ENCODE data around the gene NRXN3.

DNA sequence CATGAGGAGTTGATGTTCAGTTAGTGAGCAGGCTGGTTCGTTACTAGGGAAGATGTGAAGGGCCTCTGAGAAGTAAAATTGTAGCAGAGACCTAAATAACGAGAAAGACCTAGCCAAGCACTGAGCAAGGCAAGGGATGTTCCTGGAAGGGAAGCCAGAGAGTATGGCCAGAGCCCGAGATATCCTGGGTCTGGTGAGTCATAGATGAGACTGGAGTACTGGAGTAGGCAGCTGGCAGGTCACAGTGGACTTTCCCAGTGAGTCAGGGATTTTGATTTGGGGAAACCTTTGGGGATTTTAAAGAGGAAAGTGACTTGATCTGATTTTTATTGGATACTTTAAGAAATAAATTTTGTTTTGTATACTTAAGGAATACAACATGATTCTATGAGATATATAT lies 1672.1 kb downstream of the NRXN3 start:
- TF ChIP-seq, protein P1, sequence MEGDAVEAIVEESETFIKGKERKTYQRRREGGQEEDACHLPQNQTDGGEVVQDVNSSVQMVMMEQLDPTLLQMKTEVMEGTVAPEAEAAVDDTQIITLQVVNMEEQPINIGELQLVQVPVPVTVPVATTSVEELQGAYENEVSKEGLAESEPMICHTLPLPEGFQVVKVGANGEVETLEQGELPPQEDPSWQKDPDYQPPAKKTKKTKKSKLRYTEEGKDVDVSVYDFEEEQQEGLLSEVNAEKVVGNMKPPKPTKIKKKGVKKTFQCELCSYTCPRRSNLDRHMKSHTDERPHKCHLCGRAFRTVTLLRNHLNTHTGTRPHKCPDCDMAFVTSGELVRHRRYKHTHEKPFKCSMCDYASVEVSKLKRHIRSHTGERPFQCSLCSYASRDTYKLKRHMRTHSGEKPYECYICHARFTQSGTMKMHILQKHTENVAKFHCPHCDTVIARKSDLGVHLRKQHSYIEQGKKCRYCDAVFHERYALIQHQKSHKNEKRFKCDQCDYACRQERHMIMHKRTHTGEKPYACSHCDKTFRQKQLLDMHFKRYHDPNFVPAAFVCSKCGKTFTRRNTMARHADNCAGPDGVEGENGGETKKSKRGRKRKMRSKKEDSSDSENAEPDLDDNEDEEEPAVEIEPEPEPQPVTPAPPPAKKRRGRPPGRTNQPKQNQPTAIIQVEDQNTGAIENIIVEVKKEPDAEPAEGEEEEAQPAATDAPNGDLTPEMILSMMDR (conservative IDR thresholded peaks at IDR 0.05; ENCODE audit: low read depth, low read length): no peak
- TF ChIP-seq, protein P2, sequence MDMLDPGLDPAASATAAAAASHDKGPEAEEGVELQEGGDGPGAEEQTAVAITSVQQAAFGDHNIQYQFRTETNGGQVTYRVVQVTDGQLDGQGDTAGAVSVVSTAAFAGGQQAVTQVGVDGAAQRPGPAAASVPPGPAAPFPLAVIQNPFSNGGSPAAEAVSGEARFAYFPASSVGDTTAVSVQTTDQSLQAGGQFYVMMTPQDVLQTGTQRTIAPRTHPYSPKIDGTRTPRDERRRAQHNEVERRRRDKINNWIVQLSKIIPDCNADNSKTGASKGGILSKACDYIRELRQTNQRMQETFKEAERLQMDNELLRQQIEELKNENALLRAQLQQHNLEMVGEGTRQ (IDR thresholded peaks at IDR 0.05; ENCODE audit: low read depth, low read length): no peak
- no peak for TF ChIP-seq CEBPB (IDR thresholded peaks at IDR 0.05; ENCODE audit: low read depth, low read length)
- no peak for TF ChIP-seq RCOR1 (IDR thresholded peaks at IDR 0.05; ENCODE audit: insufficient replicate concordance, low read length)
- TF ChIP-seq, protein P3, sequence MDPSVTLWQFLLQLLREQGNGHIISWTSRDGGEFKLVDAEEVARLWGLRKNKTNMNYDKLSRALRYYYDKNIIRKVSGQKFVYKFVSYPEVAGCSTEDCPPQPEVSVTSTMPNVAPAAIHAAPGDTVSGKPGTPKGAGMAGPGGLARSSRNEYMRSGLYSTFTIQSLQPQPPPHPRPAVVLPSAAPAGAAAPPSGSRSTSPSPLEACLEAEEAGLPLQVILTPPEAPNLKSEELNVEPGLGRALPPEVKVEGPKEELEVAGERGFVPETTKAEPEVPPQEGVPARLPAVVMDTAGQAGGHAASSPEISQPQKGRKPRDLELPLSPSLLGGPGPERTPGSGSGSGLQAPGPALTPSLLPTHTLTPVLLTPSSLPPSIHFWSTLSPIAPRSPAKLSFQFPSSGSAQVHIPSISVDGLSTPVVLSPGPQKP (IDR thresholded peaks at IDR 0.05; ENCODE audit: borderline replicate concordance, low read depth, low read length): no peak
- TF ChIP-seq SMC3 (IDR thresholded peaks at IDR 0.05; ENCODE audit: low read depth, low read length): no peak
- TF ChIP-seq POLR2A (IDR thresholded peaks at IDR 0.05; ENCODE audit: low read depth, low read length): no peak
- no peak for TF ChIP-seq CHD1 (IDR thresholded peaks at IDR 0.05; ENCODE audit: low read depth, low read length)
- TF ChIP-seq MAZ (IDR thresholded peaks at IDR 0.05; ENCODE audit: borderline replicate concordance, low read depth, low read length): no peak
- no peak for TF ChIP-seq RAD21 (IDR thresholded peaks at IDR 0.05; ENCODE audit: low read length)

All from IMR-90 (cell line).